WTC11 (cell line): ENCODE data around the gene LETM1.

Experiments used
- CTCF ChIP-seq: fragments of 200-600 bp; IDR thresholded peaks from 2 replicates; pipeline ENCODE4 v1.8.0; 2022; ENCODE audit warnings: antibody characterized with exemption
- IRF2 ChIP-seq: sonication (generic); formaldehyde crosslinking; IDR thresholded peaks from 2 replicates; pipeline ENCODE4 v1.8.0; 2022; ENCODE audit warnings: low read depth, missing genetic modification reagents, borderline replicate concordance
- NFYB ChIP-seq: sonication (generic); formaldehyde crosslinking; conservative IDR thresholded peaks from 2 replicates; pipeline ENCODE4 v1.8.0; 2022; ENCODE audit warnings: low read depth, missing genetic modification reagents
- NR2C2 ChIP-seq: sonication (generic); formaldehyde crosslinking; IDR thresholded peaks from 2 replicates; pipeline ENCODE4 v1.8.0; 2022; ENCODE audit warnings: mild to moderate bottlenecking, missing genetic modification reagents
- SP1 ChIP-seq: sonication (generic); formaldehyde crosslinking; conservative IDR thresholded peaks from 2 replicates; pipeline ENCODE4 v1.8.1; 2022; ENCODE audit warnings: missing genetic modification reagents
- TEAD1 ChIP-seq: sonication (generic); formaldehyde crosslinking; IDR thresholded peaks from 2 replicates; pipeline ENCODE4 v1.8.0; 2022; ENCODE audit warnings: mild to moderate bottlenecking, missing genetic modification reagents
- USF2 ChIP-seq: sonication (generic); formaldehyde crosslinking; IDR thresholded peaks from 2 replicates; pipeline ENCODE4 v1.8.1; 2023; ENCODE audit warnings: mild to moderate bottlenecking, missing genetic modification reagents, moderate library complexity
- ZNF396 ChIP-seq: fragments of 250-450 bp; sonication (Bioruptor Pico); IDR thresholded peaks from 2 replicates; pipeline ENCODE4 v1.8.0; 2021; ENCODE audit warnings: mild to moderate bottlenecking, moderate library complexity, borderline replicate concordance
- TF ChIP-seq, protein P1 (sequence below): sonication (generic); formaldehyde crosslinking; IDR thresholded peaks from 2 replicates; pipeline ENCODE4 v1.8.0; 2022; ENCODE audit warnings: mild to moderate bottlenecking, missing genetic modification reagents
- TF ChIP-seq, protein P2 (sequence below): sonication (generic); formaldehyde crosslinking; conservative IDR thresholded peaks from 2 replicates; pipeline ENCODE4 v1.8.1; 2022; ENCODE audit warnings: mild to moderate bottlenecking, missing genetic modification reagents
- TF ChIP-seq, protein P3 (sequence below): sonication (generic); formaldehyde crosslinking; conservative IDR thresholded peaks from 2 replicates; pipeline ENCODE4 v1.8.1; 2023; ENCODE audit warnings: mild to moderate bottlenecking, low read depth, missing genetic modification reagents, moderate library complexity

- TF ChIP-seq CTCF (no peak), TEAD1 (CRISPR knock-in tag) (no peak), IRF2 (CRISPR knock-in tag) (no peak), USF2 (CRISPR knock-in tag) (no peak), ZNF396 (CRISPR knock-in tag) (no peak), NR2C2 (no peak), NFYB (no peak), SP1 (CRISPR knock-in tag) (no peak)
- TF ChIP-seq, protein P1, sequence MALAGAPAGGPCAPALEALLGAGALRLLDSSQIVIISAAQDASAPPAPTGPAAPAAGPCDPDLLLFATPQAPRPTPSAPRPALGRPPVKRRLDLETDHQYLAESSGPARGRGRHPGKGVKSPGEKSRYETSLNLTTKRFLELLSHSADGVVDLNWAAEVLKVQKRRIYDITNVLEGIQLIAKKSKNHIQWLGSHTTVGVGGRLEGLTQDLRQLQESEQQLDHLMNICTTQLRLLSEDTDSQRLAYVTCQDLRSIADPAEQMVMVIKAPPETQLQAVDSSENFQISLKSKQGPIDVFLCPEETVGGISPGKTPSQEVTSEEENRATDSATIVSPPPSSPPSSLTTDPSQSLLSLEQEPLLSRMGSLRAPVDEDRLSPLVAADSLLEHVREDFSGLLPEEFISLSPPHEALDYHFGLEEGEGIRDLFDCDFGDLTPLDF (CRISPR knock-in tag) = no peak
- TF ChIP-seq, protein P2, sequence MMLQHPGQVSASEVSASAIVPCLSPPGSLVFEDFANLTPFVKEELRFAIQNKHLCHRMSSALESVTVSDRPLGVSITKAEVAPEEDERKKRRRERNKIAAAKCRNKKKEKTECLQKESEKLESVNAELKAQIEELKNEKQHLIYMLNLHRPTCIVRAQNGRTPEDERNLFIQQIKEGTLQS (CRISPR knock-in tag) = no peak
- TF ChIP-seq, protein P3, sequence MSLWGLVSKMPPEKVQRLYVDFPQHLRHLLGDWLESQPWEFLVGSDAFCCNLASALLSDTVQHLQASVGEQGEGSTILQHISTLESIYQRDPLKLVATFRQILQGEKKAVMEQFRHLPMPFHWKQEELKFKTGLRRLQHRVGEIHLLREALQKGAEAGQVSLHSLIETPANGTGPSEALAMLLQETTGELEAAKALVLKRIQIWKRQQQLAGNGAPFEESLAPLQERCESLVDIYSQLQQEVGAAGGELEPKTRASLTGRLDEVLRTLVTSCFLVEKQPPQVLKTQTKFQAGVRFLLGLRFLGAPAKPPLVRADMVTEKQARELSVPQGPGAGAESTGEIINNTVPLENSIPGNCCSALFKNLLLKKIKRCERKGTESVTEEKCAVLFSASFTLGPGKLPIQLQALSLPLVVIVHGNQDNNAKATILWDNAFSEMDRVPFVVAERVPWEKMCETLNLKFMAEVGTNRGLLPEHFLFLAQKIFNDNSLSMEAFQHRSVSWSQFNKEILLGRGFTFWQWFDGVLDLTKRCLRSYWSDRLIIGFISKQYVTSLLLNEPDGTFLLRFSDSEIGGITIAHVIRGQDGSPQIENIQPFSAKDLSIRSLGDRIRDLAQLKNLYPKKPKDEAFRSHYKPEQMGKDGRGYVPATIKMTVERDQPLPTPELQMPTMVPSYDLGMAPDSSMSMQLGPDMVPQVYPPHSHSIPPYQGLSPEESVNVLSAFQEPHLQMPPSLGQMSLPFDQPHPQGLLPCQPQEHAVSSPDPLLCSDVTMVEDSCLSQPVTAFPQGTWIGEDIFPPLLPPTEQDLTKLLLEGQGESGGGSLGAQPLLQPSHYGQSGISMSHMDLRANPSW (CRISPR knock-in tag) = no peak
Observed at GRCh38 chr4:1775731-1776500, 80.0 kb downstream of the LETM1 start.
